CD4-positive, alpha-beta T cell treated with Interleukin-21 for 1 hour (primary cell): Measurements from ENCODE around the gene KCNH8.

Experiments used
- DNase-seq: peaks from one replicate; pipeline ENCODE4 v3.0.0-alpha.2; 2020

The KCNH8 gene

GRCh38 chr3:19147905-19148767 lies at the start of gene KCNH8:
Gene KCNH8 (plus strand): TSS chr3:19148510. CDS start chr3:19148720, 210 bp downstream.
- no peak for DNase-seq

GRCh38 chr3:19102654-19103290 lies 45.5 kb upstream of the KCNH8 start:
- DNase-seq, result peak; percentile 2

DNA sequence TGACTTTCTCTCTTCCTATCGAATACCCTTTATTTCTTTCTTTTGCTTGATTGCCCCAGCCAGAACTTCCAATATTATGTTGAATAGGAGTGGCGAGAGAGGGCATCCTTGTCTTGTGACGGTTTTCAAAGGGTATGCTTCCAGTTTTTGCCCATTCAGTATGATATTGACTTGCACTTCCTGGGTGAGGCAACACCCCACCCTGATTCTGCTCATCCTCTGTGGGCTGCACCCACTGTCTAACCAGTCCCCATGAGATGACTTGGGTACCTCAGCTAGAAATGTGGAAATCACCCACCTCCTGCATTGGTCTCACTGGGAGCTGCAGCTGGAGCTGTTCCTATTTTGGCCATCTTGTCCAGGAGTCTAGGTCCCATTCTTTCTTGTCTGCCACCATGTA lies 44.8 kb upstream of the KCNH8 start:
- DNase-seq, result no peak

DNA sequence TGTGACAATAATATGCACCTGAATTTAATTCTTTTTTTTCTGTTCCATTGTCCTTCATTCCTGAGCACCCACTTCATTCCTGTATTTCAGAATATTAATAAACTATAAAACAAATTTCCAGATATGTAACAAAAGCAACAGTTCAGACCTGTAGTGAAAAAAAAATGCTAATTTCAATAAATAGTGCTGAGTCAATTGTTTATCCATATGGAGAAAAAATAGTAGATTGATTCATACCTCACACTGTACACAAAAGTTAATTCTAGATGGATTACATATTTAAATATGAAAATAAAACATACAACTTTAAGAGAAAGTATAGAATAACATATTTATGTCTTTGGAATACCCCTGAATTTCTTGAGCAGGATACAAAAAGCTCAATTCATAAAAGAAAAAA lies 43.9 kb upstream of the KCNH8 start:
- no peak for DNase-seq

DNA sequence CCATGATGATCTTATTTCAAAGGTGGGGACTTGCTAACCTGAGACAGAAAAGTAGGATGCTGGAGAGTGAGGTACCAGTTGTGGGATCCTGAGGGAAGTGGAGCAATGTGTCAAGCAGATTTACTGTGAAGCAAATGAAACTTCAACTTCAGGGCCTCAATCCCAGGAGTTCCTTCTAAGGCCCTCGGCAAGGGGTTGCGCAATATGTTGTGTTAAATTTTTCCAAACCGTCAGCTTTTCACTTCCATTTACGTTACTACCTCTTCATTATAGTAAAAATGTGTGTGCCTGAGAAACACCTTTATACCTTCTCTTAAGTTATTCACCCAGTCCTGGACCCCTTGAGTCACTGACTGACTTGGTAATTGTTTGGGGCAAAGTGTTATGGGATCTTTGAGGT lies 42.5 kb upstream of the KCNH8 start:
- no peak for DNase-seq

GRCh38 chr3:19106307-19106706 lies 42.0 kb upstream of the KCNH8 start:
- no peak for DNase-seq

GRCh38 chr3:19107719-19108118 lies 40.6 kb upstream of the KCNH8 start:
- DNase-seq, result no peak

DNA sequence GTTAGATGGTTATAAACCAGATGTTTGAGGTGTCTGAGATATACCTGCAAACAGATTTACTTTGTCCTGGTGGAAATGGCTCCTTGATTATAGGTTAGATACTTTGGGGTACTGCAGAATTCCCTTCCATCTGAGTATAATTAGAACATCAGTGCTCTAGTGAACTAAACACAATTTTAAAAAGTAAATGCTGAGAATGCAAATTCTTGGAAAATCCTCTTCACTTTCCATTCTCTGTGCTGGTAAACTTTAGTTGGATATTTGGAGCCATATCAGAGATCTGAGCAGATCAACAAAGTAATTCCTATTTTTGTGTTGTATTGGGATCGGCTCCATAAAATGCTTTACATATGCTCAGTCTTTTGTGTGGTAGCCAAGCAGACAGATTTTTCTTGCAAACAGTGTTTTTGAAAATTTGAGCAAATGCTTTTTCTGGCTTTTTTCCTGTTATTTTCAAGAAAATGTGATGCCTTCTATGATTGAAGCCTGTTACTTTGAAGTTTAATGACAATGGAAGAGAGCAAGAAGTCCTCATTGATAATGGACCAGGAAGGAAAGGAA lies 37.9 kb upstream of the KCNH8 start:
- DNase-seq, result no peak

DNA sequence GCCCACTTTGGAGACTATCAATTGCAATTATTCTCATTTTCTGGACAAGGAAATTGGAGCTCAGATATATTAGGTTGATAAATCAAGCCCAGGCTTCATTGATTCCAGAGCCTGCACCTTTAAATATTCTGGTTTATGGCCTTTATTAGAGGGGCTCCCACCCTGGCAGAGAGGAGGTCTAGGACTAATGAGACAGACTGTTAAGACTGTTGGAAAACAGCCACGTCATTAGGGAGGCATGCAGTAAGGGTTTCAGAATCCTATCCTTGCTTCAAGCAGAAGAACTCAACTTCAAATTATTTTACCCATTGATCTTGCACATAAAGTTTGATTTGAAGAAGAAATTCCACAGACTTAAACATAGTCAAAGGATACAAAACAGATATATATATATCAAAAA lies 33.8 kb upstream of the KCNH8 start:
- no peak for DNase-seq

DNA sequence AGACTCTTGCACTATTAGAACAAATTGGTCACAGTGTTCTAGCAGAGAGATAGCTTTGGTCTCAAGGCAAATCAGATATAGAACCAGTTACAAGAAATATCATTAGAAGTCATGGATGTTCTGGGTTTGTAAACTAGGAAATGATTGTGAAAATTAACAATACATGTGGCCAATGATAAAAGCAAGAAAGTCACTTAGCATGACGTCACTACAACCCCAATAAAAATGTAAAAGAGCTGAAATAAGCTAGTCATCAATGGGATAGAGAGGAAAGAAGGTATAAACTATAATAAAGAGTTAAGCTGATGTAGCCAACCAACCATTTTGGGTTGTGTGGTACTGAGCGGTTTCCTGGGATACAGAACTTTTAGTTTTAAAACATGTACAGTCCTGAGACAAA lies 32.1 kb upstream of the KCNH8 start:
- DNase-seq, result no peak

DNA sequence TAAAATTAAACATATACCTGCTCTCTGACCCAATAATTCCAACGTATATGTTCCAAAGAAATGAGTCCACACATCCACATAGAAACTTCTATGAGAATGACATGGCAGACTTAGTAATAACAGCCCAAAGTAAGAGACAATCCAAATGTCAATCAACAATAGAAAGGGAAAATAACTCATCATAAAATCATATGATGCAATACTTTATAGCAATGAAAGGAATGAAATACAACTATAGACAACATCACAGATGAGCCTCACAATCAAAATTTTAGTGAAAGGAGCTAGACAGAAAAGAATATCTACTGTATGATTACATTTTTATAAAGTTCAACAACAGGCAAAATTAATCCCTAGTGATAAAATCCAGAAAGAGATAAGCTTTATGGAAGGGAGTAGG lies 23.6 kb upstream of the KCNH8 start:
- no peak for DNase-seq

DNA sequence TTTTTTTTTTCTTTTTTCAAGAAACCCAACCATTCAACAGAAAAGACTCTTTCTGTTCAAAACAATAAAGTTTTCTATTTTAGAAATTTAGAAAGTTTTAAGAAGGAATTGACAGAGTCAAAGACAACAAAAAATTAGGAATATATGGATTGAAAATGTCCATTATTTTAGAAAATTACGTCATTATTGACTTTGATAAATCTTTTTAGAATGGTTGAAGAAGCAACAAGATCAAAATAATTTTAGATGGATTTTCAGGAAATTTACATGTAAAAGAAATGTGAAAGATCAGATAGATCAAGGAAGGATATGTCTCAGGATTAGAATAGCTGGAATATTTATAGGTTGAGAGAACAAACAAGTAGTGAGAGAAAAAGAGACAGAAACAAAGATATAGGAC lies 8.4 kb upstream of the KCNH8 start:
- no peak for DNase-seq

DNA sequence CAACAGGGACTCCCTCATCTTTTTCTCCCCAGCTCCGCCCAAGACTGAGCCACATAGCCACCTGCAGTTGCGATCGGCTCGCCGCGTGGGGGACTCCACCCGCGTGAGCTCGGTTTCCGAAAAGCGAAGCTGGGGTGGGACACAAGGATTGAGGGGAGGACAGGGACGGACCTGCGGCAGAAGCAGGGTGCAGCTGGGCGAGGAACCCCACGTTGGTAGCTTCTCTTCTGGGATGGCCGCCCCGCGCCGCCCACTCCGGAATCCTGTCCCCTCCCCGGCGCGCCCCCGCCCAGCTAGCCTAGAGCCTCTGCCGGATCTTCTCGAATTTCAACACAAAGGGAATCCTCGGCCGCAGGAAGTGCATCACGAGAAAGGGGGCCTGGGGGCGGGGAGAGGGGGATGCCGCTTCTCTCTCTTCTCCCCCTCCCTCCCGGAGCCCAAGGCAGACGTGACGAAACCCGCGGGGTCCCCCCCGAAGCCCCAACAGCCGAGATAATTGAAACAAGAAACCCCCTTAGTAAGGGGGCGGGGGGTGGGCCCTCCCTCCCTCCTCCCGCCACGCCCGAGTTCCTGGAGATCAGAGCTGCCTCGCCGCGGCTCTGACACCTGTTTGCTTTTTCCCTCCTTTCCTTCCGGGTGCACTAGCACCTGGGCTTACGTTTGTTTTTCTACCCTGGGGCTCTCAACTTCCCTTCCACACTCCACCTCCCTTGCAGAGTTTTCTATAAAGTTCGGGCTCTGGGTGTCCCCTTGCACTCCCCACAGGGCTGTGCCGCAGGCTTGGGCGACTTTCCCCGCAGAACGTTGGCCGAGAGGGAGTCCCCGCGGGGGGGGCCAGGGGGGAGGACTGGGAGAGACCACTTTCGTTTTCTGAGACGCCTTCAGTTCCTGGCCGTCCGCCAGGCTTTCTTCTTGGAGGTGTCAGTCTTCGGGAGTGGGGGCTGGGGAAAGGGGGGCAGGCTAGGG lies 1.3 kb upstream of the KCNH8 start:
- peak; percentile 49 for DNase-seq

DNA sequence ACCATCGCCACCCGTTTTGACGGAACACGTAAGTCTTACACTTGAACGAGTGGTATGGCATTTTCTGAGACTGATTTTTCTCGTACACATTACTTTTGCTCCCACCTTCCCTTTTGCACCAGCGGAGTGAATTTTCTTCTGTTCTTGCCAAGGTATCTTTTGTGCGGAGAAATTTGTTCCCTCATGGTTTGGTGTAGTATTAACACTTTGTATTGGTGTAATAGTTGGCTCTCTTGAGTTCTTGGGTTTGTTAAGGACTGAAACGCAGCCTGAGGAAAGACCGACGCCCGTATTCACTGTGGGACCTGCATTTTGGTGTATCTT lies 420 bp downstream of the KCNH8 start:
- DNase-seq, result no peak

GRCh38 chr3:19149368-19149767 lies 1.1 kb downstream of the KCNH8 start:
- DNase-seq, result peak; percentile 13

GRCh38 chr3:19151171-19151570 lies 2.9 kb downstream of the KCNH8 start:
- DNase-seq, result no peak

- DNase-seq, result no peak
Measured at GRCh38 chr3:19154693-19155250, 6.5 kb downstream of the KCNH8 start.

DNA sequence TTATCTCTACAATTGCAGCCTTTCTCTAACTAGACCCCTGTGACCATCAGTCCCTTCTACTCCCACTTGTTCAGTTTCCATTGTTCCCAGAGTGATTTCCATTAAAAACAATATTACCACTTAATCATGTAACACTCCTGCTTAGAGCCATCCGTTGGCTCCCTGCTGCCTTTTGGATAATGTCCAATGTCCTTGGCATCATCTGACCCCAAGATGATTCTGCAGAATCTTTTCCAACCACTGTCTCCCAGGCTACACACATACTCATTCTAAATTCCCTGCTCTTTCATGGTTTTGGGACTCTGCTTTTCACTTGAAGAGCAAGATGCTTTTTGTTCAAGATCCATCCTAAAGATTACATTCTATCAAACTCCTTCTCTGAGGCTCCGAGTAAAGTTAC lies 7.1 kb downstream of the KCNH8 start:
- DNase-seq, result no peak

- no peak for DNase-seq
Measured at GRCh38 chr3:19159966-19160635, 11.8 kb downstream of the KCNH8 start.

GRCh38 chr3:19165654-19166053 lies 17.3 kb downstream of the KCNH8 start:
- DNase-seq, result no peak

DNA sequence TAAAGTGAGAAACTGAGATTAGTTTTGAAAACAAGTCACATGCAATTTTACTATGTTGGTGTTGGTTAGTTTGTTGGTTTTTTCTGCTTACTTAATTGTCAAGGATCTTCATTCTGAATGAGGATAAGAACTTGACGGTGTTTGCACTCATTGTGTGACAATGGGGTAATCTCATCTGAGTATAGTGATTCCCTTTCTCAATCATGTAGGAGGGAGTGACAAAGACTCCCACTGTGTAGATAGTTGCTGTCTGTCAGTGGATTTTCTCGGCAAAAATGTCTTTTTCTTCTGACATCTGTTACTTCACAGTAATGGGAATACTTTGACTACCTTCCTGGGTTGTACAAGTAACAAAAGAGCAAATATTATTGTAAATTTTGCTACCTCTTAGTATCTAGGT lies 23.5 kb downstream of the KCNH8 start:
- no peak for DNase-seq

- DNase-seq, result no peak
Measured at GRCh38 chr3:19173945-19174344, 25.6 kb downstream of the KCNH8 start.
